ENCODE results near the gene IQCN.

- TF ChIP-seq NR1H2 (CRISPR knock-in tag; IDR thresholded peaks at IDR 0.05) (no peak), CTCF (IDR thresholded peaks at IDR 0.05) (no peak), ZBTB21 (CRISPR knock-in tag; IDR thresholded peaks at IDR 0.05; ENCODE audit: borderline replicate concordance) (no peak), ZNF138 (CRISPR knock-in tag; conservative IDR thresholded peaks at IDR 0.05) (no peak), ZNF232 (CRISPR knock-in tag; IDR thresholded peaks at IDR 0.05) (no peak), KAT7 (CRISPR knock-in tag; IDR thresholded peaks at IDR 0.05; ENCODE audit: borderline replicate concordance) (no peak), ESRRA (CRISPR knock-in tag; IDR thresholded peaks at IDR 0.05; ENCODE audit: borderline replicate concordance) (no peak), ETV6 (CRISPR knock-in tag; IDR thresholded peaks at IDR 0.05) (no peak), NR3C1 (CRISPR knock-in tag; conservative IDR thresholded peaks at IDR 0.05; ENCODE audit: low read depth) (no peak), GABPB1 (CRISPR knock-in tag; IDR thresholded peaks at IDR 0.05) (no peak), SP1 (CRISPR knock-in tag; conservative IDR thresholded peaks at IDR 0.05) (no peak), JUN (CRISPR knock-in tag; IDR thresholded peaks at IDR 0.05) (no peak), TEAD4 (CRISPR knock-in tag; IDR thresholded peaks at IDR 0.05) (no peak), MAX (CRISPR knock-in tag; IDR thresholded peaks at IDR 0.05) (no peak)
Observed at GRCh38 chr19:18263324-18264136, 10.7 kb downstream of the IQCN start.

Measured in WTC11 (cell line).